T-cell (primary cell): ENCODE data around the gene PFKFB2. TPM values are rescaled to one million over a fixed set of nuclear protein-coding genes. Genes with fewer than 3 reads are reported as not detected.

ENCODE experiments used
- ATAC-seq, 4 experiments: fragments of 200-7000 bp in 3 of 4; fragments of 150-1000 bp in 1 of 4; cut with Tn5 transposase; replicated peaks in 1 of 4; 1 replicate in 3 of 4; 2 replicates in 1 of 4; pipeline ENCODE4 v1.10.0; 2021; ENCODE audit warnings: moderate library complexity in 3 of 4, mild to moderate bottlenecking in 2 of 4, moderate number of reproducible peaks in 1 of 4
- CTCF ChIA-PET, 2 donors: fragments of 300-600 bp; sonication (Branson Sonifier 250); formaldehyde crosslinking; loops; one replicate each; lab custom pipeline; 2022; ENCODE audit warnings: antibody characterized with exemption in 2 of 2; lab: Charles Lee
- POLR2A ChIA-PET, 2 donors: fragments of 300-600 bp; sonication (Branson Sonifier 250); formaldehyde crosslinking; loops; one replicate each; lab custom pipeline; 2022; ENCODE audit warnings: antibody characterized with exemption in 2 of 2; lab: Charles Lee
- DNase-seq, 35 experiments: peaks; one replicate each; pipeline versions ENCODE4 v3.0.0 to v3.0.0-alpha.2; 2013 to 2023
- H3K27ac ChIP-seq: one replicate; pipeline ENCODE4 v1.5.1; 2013; ENCODE audit warnings: low read length
- H3K27me3 ChIP-seq, 2 experiments: replicated peaks in 1 of 2; 1 replicate in 1 of 2; 2 replicates in 1 of 2; pipeline versions ENCODE4 v1.6.1 to v1.7.0; 2013; ENCODE audit warnings: low read length in 1 of 2, mixed read lengths in 1 of 2; ENCODE audit not compliant: control insufficient read depth in 2 of 2, insufficient read depth in 2 of 2; ENCODE audit errors: extremely low read depth in 1 of 2
- H3K36me3 ChIP-seq, 2 donors: 1 replicate in 1 of 2; 2 replicates in 1 of 2; pipeline versions ENCODE4 v1.6.1 to v1.7.0; 2013; ENCODE audit warnings: low read length in 1 of 2; ENCODE audit not compliant: control insufficient read depth in 2 of 2, insufficient read depth in 1 of 2; ENCODE audit errors: extremely low read depth in 1 of 2
- H3K4me1 ChIP-seq, 2 experiments: 1 replicate in 1 of 2; 2 replicates in 1 of 2; pipeline versions ENCODE4 v1.6.1 to v1.7.0; 2013; ENCODE audit warnings: low read length in 2 of 2, mixed read lengths in 1 of 2; ENCODE audit not compliant: insufficient read depth in 2 of 2, control insufficient read depth in 1 of 2; ENCODE audit errors: extremely low read depth in 1 of 2
- H3K4me3 ChIP-seq, 2 donors: 1 replicate in 1 of 2; 2 replicates in 1 of 2; pipeline versions ENCODE4 v1.5.1 to v1.7.0; 2013; ENCODE audit warnings: mild to moderate bottlenecking in 2 of 2, low read length in 1 of 2, moderate library complexity in 1 of 2; ENCODE audit not compliant: control insufficient read depth in 1 of 2; ENCODE audit errors: extremely low read depth in 1 of 2
- H3K9me3 ChIP-seq: 2 replicates; pipeline ENCODE4 v1.7.0; 2013
- H3K27ac Mint-ChIP-seq, 2 donors: one replicate each; pipeline ENCODE4 v1.8.0; 2020 to 2021; ENCODE audit warnings: mild to moderate bottlenecking in 2 of 2, mixed read lengths in 2 of 2
- H3K27me3 Mint-ChIP-seq, 2 donors: one replicate each; pipeline ENCODE4 v1.8.0; 2021 to 2022; ENCODE audit warnings: mixed read lengths in 2 of 2
- H3K36me3 Mint-ChIP-seq: one replicate; pipeline ENCODE4 v1.8.0; 2021; ENCODE audit warnings: mixed read lengths
- H3K4me1 Mint-ChIP-seq, 3 donors: one replicate each; pipeline ENCODE4 v1.8.0; 2020 to 2022; ENCODE audit warnings: mixed read lengths in 3 of 3, mild to moderate bottlenecking in 1 of 3
- H3K4me3 Mint-ChIP-seq, 3 donors: one replicate each; pipeline ENCODE4 v1.8.0; 2020 to 2022; ENCODE audit warnings: mild to moderate bottlenecking in 3 of 3, mixed read lengths in 3 of 3, moderate library complexity in 3 of 3
- H3K9me3 Mint-ChIP-seq, 3 donors: one replicate each; pipeline ENCODE4 v1.8.0; 2020 to 2022; ENCODE audit warnings: mixed read lengths in 3 of 3
- WGBS: methylation state at CpG from one replicate; pipeline ENCODE4 v1.1.5; 2013; ENCODE audit warnings: missing lambda C conversion rate; ENCODE audit not compliant: insufficient coverage; 5-methylcytosine and 5-hydroxymethylcytosine counted together
- total RNA-seq, 35 experiments: library from RNA in 6 of 35; stranded (reverse) in 6 of 35; fragments of 120-200 nt in 1 of 35; gene quantifications; one replicate each; pipeline versions ENCODE4 v1.2.1 to v1.2.4 and lab custom pipeline; 2013 to 2026

Gene PFKFB2
- total RNA-seq, 5 donors from 2014 or later (not counting 1 experiment from before 2014, with no cell fraction given) = 1.6 to 4.7 (median 3.2) TPM

DNA sequence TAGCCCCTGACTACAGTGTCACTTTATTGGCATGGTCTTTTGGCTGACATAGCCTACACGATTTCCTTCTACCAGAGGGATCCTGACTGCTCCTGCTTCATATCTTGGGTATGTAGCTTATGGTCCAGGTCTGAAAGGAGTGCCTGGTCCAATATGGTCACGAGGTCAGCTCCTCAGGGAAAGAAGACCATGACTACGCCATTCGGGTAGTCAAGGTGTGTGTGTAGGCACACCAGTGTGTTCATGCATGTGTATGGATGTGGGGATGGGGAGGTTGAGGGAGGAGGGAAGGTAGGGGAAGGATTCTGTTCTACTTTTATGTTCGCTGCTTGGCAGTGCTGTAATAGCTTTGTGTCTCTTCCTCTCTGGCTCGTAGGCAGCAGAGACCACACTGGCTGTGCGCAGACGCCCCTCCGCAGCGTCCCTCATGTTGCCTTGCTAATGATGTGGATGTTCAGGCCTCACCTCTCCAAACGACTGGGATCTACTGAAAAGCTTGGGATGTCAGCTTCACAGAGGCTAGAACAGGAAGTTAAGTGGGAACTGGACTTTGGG, 25.6 kb downstream of the PFKFB2 start:
- no peaks in the 10 kb centered on the region for H3K36me3 Mint-ChIP-seq
- H3K4me1 Mint-ChIP-seq = peaks cover 0 to 1% (median 0%) of the 10 kb centered on the region in 3 donors
- ATAC-seq = no peak
- no peak for DNase-seq
- no peak overlapping the region for H3K27ac Mint-ChIP-seq
- H3K4me3 Mint-ChIP-seq = no peak overlapping the region
- Histone ChIP-seq H3K4me1 (no peaks in the 10 kb centered on the region), H3K9me3 (no peaks in the 10 kb centered on the region), H3K27ac (no peak overlapping the region), H3K27me3 (no peaks in the 10 kb centered on the region), H3K4me3 (no peak overlapping the region), H3K36me3 (no peaks in the 10 kb centered on the region)
- 79% methylated on average over 4 of the region's 11 CpGs for WGBS
- H3K27me3 Mint-ChIP-seq = peaks cover 0 to 18% of the 10 kb centered on the region in 2 donors
- ChIA-PET CTCF (interaction anchor here (0.6 to 1.7 kb wide), 5 partner anchors 18 to 29 kb away, joined by 3 to 13 read pairs (median 3); partner anchors contain the start of gene PFKFB2 (in 2 of the 2)), POLR2A (interaction anchor here in 1 of 2 donors (0.6 kb wide), 1 partner anchor 33 kb away, joined by 4 read pairs; no protein-coding TSS in a partner anchor)
- H3K9me3 Mint-ChIP-seq = no peaks in the 10 kb centered on the region

DNA sequence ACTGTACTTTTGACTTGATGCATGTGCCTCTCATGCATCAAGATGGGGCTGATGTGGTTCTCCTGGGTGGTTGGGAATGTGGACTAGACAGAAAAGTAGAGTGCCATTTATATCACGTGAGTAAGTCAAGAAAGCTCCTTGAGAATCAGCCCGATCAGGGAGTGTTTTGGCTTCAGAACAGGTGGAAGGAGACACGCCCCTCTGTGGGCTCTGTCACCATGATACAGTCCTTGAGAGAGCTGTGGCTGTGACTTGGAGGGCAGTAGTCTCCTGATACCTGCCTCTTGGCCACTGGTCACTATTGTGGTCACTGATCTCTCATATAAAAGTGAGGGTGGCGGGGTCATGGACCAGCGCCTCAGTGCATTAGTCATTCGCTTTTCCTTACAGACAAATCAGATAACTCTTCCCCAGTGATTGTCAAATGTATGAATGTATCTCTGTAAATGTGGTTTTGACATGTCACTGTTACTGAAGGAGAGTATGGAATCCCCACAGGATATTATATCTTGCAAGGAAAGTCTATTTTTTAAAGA, 26.7 kb downstream of the PFKFB2 start:
- Histone ChIP-seq H3K4me3 (no peak overlapping the region), H3K27me3 (no peaks in the 10 kb centered on the region), H3K27ac (no peak overlapping the region), H3K36me3 (no peaks in the 10 kb centered on the region), H3K4me1 (peaks cover 0 to under 1% of the 10 kb centered on the region in 2 experiments), H3K9me3 (no peaks in the 10 kb centered on the region)
- H3K4me3 Mint-ChIP-seq = no peak overlapping the region
- no peak overlapping the region for H3K27ac Mint-ChIP-seq
- ChIA-PET POLR2A (no interaction called here), CTCF (interaction anchor here (0.6 to 1.7 kb wide), 8 partner anchors 10 to 551 kb away, joined by 3 to 7 read pairs (median 4); partner anchors contain the start of gene PFKFB2 (in 1 of the 2))
- no peaks in the 10 kb centered on the region for H3K36me3 Mint-ChIP-seq
- ATAC-seq (no peak), DNase-seq (no peak)
- no peaks in the 10 kb centered on the region for H3K9me3 Mint-ChIP-seq
- WGBS = 80% methylated on average over 3 of the region's 6 CpGs
- H3K27me3 Mint-ChIP-seq = peaks cover 3 to 27% of the 10 kb centered on the region in 2 donors
- peaks cover 3 to 5% (median 5%) of the 10 kb centered on the region in 3 donors for H3K4me1 Mint-ChIP-seq

DNA sequence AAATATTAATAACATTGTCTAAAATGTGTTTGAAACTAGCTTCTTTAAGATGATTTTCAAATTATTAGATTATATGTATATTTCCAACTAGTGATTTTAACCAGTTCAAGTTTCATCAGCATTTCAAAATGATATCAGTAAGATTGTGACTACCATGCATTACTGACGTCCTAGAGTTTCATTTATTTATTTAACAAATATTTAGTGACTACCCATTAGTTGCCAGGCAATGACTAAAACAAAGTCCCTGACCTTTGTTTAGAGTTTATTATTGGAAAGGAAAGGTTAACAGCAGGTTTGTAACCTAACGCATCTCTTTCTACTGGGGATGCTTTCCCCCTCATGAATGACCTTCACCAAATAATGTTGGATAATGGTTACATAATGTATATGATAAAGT, 28.0 kb downstream of the PFKFB2 start:
- WGBS = no CpG with 5 or more reads among the region's 2 CpGs
- Histone ChIP-seq H3K4me3 (no peak overlapping the region), H3K36me3 (no peaks in the 10 kb centered on the region), H3K4me1 (peaks cover 0 to 3% of the 10 kb centered on the region in 2 experiments), H3K9me3 (no peaks in the 10 kb centered on the region), H3K27ac (no peak overlapping the region), H3K27me3 (peaks cover 0 to 3% of the 10 kb centered on the region in 2 experiments)
- ChIA-PET CTCF (interaction anchor here (0.6 to 1.7 kb wide), 7 partner anchors 8 to 418 kb away, joined by 3 to 7 read pairs (median 5); partner anchors contain the start of gene PFKFB2 (in 1 of the 2)), POLR2A (interaction anchor here in 1 of 2 donors (0.6 kb wide), 1 partner anchor 28 kb away, joined by 3 read pairs; no protein-coding TSS in a partner anchor)
- Mint-ChIP-seq H3K27ac (no peak overlapping the region), H3K4me1 (peaks cover 8 to 13% (median 12%) of the 10 kb centered on the region in 3 donors), H3K36me3 (no peaks in the 10 kb centered on the region), H3K27me3 (peaks cover 3 to 29% of the 10 kb centered on the region in 2 donors), H3K9me3 (no peaks in the 10 kb centered on the region), H3K4me3 (no peak overlapping the region)
- ATAC-seq (no peak), DNase-seq (no peak)

DNA sequence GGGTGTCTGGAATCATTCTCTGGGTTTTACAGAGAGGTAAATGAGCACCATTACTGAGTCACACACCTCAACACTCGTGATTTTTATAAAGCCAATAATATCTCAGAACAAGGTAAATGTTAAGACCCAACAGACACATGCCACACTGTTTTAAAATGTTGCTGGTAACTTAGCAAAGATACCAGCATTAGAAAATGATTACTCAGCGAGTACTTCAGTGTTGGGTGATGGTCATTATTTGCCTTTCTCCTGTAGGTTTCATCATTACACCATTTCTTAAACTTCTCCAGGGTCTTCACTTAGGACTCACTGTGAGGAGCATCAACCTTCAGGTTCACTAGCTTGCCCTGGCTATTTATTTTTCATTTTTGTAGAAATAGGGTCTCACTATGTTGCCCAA, 28.7 kb downstream of the PFKFB2 start:
- POLR2A ChIA-PET = no interaction called here

DNA sequence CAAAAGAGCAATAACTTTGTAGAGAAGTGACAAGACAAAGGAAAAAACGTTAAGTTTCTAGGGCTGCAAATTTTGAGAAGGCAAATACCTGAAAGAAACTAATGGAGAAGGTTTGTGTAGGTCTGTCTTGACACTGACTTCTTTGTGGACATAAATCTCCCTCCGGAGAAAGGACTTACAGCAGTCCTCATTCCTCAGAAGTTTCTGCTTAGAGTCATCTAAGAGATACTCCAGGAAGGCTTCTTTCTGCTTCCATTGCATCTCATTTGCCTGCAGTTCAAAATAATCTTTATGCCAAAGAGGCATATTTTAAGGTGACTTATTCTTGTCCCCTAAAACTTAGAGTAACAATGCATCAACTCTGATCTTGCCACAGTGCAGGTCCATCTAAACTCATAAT, 31.2 kb downstream of the PFKFB2 start:
- no peaks in the 10 kb centered on the region for H3K9me3 Mint-ChIP-seq
- Histone ChIP-seq H3K27ac (no peak overlapping the region), H3K4me1 (peaks cover 4 to 8% of the 10 kb centered on the region in 2 experiments), H3K36me3 (no peaks in the 10 kb centered on the region), H3K9me3 (no peaks in the 10 kb centered on the region), H3K4me3 (no peak overlapping the region), H3K27me3 (peaks cover 0 to 4% of the 10 kb centered on the region in 2 experiments)
- POLR2A ChIA-PET = no interaction called here
- H3K27me3 Mint-ChIP-seq = peaks cover 3 to 29% of the 10 kb centered on the region in 2 donors
- CTCF ChIA-PET = interaction anchor here (0.5 to 3.5 kb wide), 14 partner anchors 9 to 493 kb away, joined by 3 to 35 read pairs (median 4); no protein-coding TSS in a partner anchor
- H3K36me3 Mint-ChIP-seq = no peaks in the 10 kb centered on the region
- DNase-seq (no peak), ATAC-seq (no peak)
- H3K4me1 Mint-ChIP-seq = peaks cover 17 to 24% (median 20%) of the 10 kb centered on the region in 3 donors
- WGBS = 100% methylated on average over 1 of the region's 2 CpGs
- no peak overlapping the region for H3K4me3 Mint-ChIP-seq
- no peak overlapping the region for H3K27ac Mint-ChIP-seq

More for the DNA sequence above, 28.7 kb downstream of the PFKFB2 start:
- DNase-seq = no peak
- H3K36me3 ChIP-seq = no peaks in the 10 kb centered on the region
- ATAC-seq = no peak
- H3K36me3 Mint-ChIP-seq = no peaks in the 10 kb centered on the region
- peaks cover 0 to 4% of the 10 kb centered on the region in 2 experiments for H3K27me3 ChIP-seq
- peaks cover 8 to 13% (median 12%) of the 10 kb centered on the region in 3 donors for H3K4me1 Mint-ChIP-seq
- no CpG with 5 or more reads among the region's 2 CpGs for WGBS
- peaks cover 0 to 3% of the 10 kb centered on the region in 2 experiments for H3K4me1 ChIP-seq
- no peak overlapping the region for H3K4me3 Mint-ChIP-seq
- H3K27ac Mint-ChIP-seq = no peak overlapping the region
- no peaks in the 10 kb centered on the region for H3K9me3 Mint-ChIP-seq
- H3K27ac ChIP-seq = no peak overlapping the region
- CTCF ChIA-PET = interaction anchor here in 1 of 2 donors (1.6 kb wide), 1 partner anchor 323 kb away, joined by 5 read pairs; no protein-coding TSS in a partner anchor
- H3K4me3 ChIP-seq = no peak overlapping the region
- peaks cover 3 to 29% of the 10 kb centered on the region in 2 donors for H3K27me3 Mint-ChIP-seq
- no peaks in the 10 kb centered on the region for H3K9me3 ChIP-seq

DNA sequence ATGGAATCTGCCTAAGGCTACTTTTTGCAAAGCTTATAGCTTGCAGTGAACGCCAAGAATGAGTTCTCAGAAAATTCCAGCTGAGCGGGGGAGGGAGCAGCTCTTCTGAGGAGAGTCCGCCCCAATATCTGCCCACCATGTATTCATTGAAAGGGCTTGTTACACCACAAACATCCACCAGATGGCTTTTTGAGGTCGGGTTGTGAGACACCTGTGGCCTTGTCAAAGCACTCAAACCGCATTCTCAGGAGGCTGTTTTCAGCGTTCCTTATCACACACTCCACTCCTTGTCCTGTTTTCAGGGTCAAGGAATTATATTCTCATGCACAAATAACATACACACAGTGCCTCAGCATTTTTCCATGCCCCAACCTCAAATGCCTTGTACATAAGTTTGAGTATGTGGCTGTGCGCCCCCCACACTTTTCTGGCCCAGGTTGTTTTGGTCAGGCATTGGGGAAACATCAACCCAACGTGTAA, 31.7 kb downstream of the PFKFB2 start:
- H3K27ac ChIP-seq = no peak overlapping the region
- ATAC-seq (peak; percentile 54 to 83 (median 80)), DNase-seq (peak; percentile 9 to 80 (median 42))
- ChIA-PET CTCF (interaction anchor here (0.5 to 3.5 kb wide), 14 partner anchors 9 to 494 kb away, joined by 3 to 35 read pairs (median 4); no protein-coding TSS in a partner anchor), POLR2A (no interaction called here)
- H3K9me3 ChIP-seq = no peaks in the 10 kb centered on the region
- H3K36me3 Mint-ChIP-seq = no peaks in the 10 kb centered on the region
- H3K27ac Mint-ChIP-seq = no peak overlapping the region
- H3K27me3 Mint-ChIP-seq = peaks cover 3 to 29% of the 10 kb centered on the region in 2 donors
- no peaks in the 10 kb centered on the region for H3K9me3 Mint-ChIP-seq
- WGBS = 0% methylated on average over 3 of the region's 8 CpGs
- H3K4me1 ChIP-seq = peaks cover 4 to 9% of the 10 kb centered on the region in 2 experiments
- H3K36me3 ChIP-seq = no peaks in the 10 kb centered on the region
- peaks cover 0 to 4% of the 10 kb centered on the region in 2 experiments for H3K27me3 ChIP-seq
- peaks cover 22 to 29% (median 26%) of the 10 kb centered on the region in 3 donors for H3K4me1 Mint-ChIP-seq
- no peak overlapping the region for H3K4me3 ChIP-seq
- H3K4me3 Mint-ChIP-seq = no peak overlapping the region
